HCT116 (cell line): ENCODE data around the gene PPP1R1C. TPM values are rescaled to one million over a fixed set of nuclear protein-coding genes. Genes with fewer than 3 reads are reported as not detected.

Source experiments
- ATAC-seq: fragments of 200-7000 bp; cut with Tn5 transposase; 2 replicates; pipeline ENCODE4 v1.9.1; 2020; ENCODE audit warnings: mild to moderate bottlenecking, moderate library complexity
- BruUV-seq: library from RNA; stranded (reverse); fragments of 400-500 nt; replicated peaks from 2 replicates; lab custom pipeline; 2021; lab: Mats Ljungman, UMichigan
- CTCF ChIA-PET: fragments of 300-600 bp; sonication (Branson Sonifier 250); formaldehyde crosslinking; loops from one replicate; lab custom pipeline; 2021; ENCODE audit warnings: antibody characterized with exemption; lab: Charles Lee
- POLR2A ChIA-PET: fragments of 300-600, 350-600 bp; sonication (Branson Sonifier 250); formaldehyde crosslinking; loops from one replicate; lab custom pipeline; 2021; ENCODE audit warnings: antibody characterized with exemption; lab: Charles Lee
- RAD21 ChIA-PET, 2 experiments: fragments of 300-600 bp; sonication (Branson Sonifier 250); formaldehyde crosslinking; loops; one replicate each; lab custom pipeline; 2023; ENCODE audit warnings: low total read pairs in 2 of 2; ENCODE audit not compliant: uncharacterized antibody in 2 of 2, unreplicated experiment in 2 of 2, low non-redundant PET in 1 of 2; lab: Charles Lee
- DNase-seq: peaks from one replicate; pipeline ENCODE4 v3.0.0-alpha.2; 2010; ENCODE audit warnings: low read depth, low spot score
- H2AFZ ChIP-seq: fragments of 200-600 bp; shearing (Covaris generic), sonication (generic); 2 replicates; pipeline ENCODE4 v1.6.1; 2017; ENCODE audit warnings: low read depth, mixed run types, mixed read lengths, antibody characterized with exemption, low read length; ENCODE audit not compliant: poor library complexity, severe bottlenecking
- H3K27ac ChIP-seq: 2 replicates; pipeline ENCODE4 v1.5.1; 2012; ENCODE audit warnings: low read depth, low read length
- H3K27me3 ChIP-seq: fragments of 200-600 bp; sonication (generic); 2 replicates; pipeline ENCODE4 v1.6.1; 2016; ENCODE audit warnings: mixed run types, low read length, mixed read lengths; ENCODE audit not compliant: insufficient read depth
- H3K36me3 ChIP-seq, 2 experiments: fragments of 200-500 bp in 1 of 2; fragments of 200-600 bp in 1 of 2; sonication (Bioruptor generic) in 1 of 2; sonication (generic) in 1 of 2; 2 replicates each; pipeline versions ENCODE4 v1.5.1 to v1.6.1; 2014 to 2016; ENCODE audit warnings: low read length in 2 of 2, inconsistent platforms in 1 of 2, mixed read lengths in 1 of 2, mixed run types in 1 of 2; ENCODE audit not compliant: insufficient read depth in 2 of 2, control insufficient read depth in 1 of 2
- H3K4me1 ChIP-seq, 2 experiments: fragments of 200-600 bp in 1 of 2; sonication (generic) in 1 of 2; 2 replicates each; pipeline versions ENCODE4 v1.5.1 to v1.6.1; 2012 to 2017; ENCODE audit warnings: low read length in 2 of 2, inconsistent platforms in 1 of 2, mild to moderate bottlenecking in 1 of 2, mixed read lengths in 1 of 2, mixed run types in 1 of 2, moderate library complexity in 1 of 2; ENCODE audit not compliant: insufficient read depth in 2 of 2, control insufficient read depth in 1 of 2
- H3K4me2 ChIP-seq: fragments of 200-600 bp; sonication (generic); 2 replicates; pipeline ENCODE4 v1.6.1; 2017; ENCODE audit warnings: mixed run types, low read length, mixed read lengths
- H3K4me3 ChIP-seq, 2 experiments: fragments of 200-600 bp in 1 of 2; sonication (generic) in 1 of 2; replicated peaks in 1 of 2; 2 replicates each; pipeline ENCODE4 v1.5.1; 2011 to 2016; ENCODE audit warnings: low read length in 2 of 2, control low read depth in 1 of 2, low read depth in 1 of 2, mild to moderate bottlenecking in 1 of 2, mixed read lengths in 1 of 2, mixed run types in 1 of 2
- H3K79me2 ChIP-seq: fragments of 200-600 bp; sonication (generic); 2 replicates; pipeline ENCODE4 v1.6.1; 2017; ENCODE audit warnings: mild to moderate bottlenecking, mixed run types, low read length, moderate library complexity, mixed read lengths; ENCODE audit not compliant: insufficient read depth
- H3K9ac ChIP-seq: fragments of 200-600 bp; sonication (generic); 2 replicates; pipeline ENCODE4 v1.6.1; 2016; ENCODE audit warnings: low read length, mixed read lengths
- H3K9me2 ChIP-seq: fragments of 200-600 bp; sonication (generic), shearing (Covaris generic); 2 replicates; pipeline ENCODE4 v1.6.1; 2017; ENCODE audit warnings: mixed run types, mild to moderate bottlenecking, moderate library complexity; ENCODE audit not compliant: insufficient read depth
- H3K9me3 ChIP-seq, 2 experiments: fragments of 200-500 bp in 1 of 2; fragments of 200-600 bp in 1 of 2; sonication (Bioruptor generic) in 1 of 2; sonication (generic) in 1 of 2; 2 replicates each; pipeline ENCODE4 v1.6.1; 2014 to 2017; ENCODE audit warnings: low read length in 2 of 2, mixed read lengths in 2 of 2, inconsistent platforms in 1 of 2, low read depth in 1 of 2, mild to moderate bottlenecking in 1 of 2, mixed run types in 1 of 2, moderate library complexity in 1 of 2; ENCODE audit not compliant: control insufficient read depth in 1 of 2, insufficient read depth in 1 of 2
- H4K20me1 ChIP-seq: fragments of 200-600 bp; sonication (generic), shearing (Covaris generic); 2 replicates; pipeline ENCODE4 v1.6.1; 2017; ENCODE audit warnings: mixed run types, mild to moderate bottlenecking, moderate library complexity; ENCODE audit not compliant: insufficient read depth
- CBX3 ChIP-seq: IDR thresholded peaks from 2 replicates; pipeline ENCODE4 v1.6.1; 2012; ENCODE audit warnings: low read depth
- EGR1 ChIP-seq: IDR thresholded peaks from 2 replicates; pipeline ENCODE4 v1.6.1; 2012; ENCODE audit warnings: low read depth
- EZH2 ChIP-seq: fragments of 200-600 bp; sonication (generic); IDR thresholded peaks from 2 replicates; pipeline ENCODE4 v1.6.1; 2017; ENCODE audit warnings: antibody characterized with exemption, mixed run types
- EZH2phosphoT487 ChIP-seq: fragments of 200-600 bp; IDR thresholded peaks from 2 replicates; pipeline ENCODE4 v1.6.1; 2018; ENCODE audit warnings: antibody characterized with exemption, borderline replicate concordance
- FOSL1 ChIP-seq: IDR thresholded peaks from 2 replicates; pipeline ENCODE4 v1.6.1; 2012; ENCODE audit warnings: low read depth
- JUND ChIP-seq: IDR thresholded peaks from 2 replicates; pipeline ENCODE4 v1.6.1; 2012
- MAX ChIP-seq: IDR thresholded peaks from 2 replicates; pipeline ENCODE4 v1.6.1; 2012
- POLR2A ChIP-seq: IDR thresholded peaks from 2 replicates; pipeline ENCODE4 v1.7.0; 2011; ENCODE audit warnings: borderline replicate concordance; ENCODE audit not compliant: insufficient read depth, insufficient read length; ENCODE audit errors: extremely low read depth
- POLR2AphosphoS5 ChIP-seq: IDR thresholded peaks from 2 replicates; pipeline ENCODE4 v1.6.1; 2011; ENCODE audit warnings: mild to moderate bottlenecking, low read depth, low read length, moderate library complexity
- RAD21 ChIP-seq: IDR thresholded peaks from 2 replicates; pipeline ENCODE4 v1.6.1; 2012; ENCODE audit warnings: low read depth, mild to moderate bottlenecking
- REST ChIP-seq: IDR thresholded peaks from 2 replicates; pipeline ENCODE4 v1.6.1; 2012; ENCODE audit warnings: low read depth
- SIN3A ChIP-seq: IDR thresholded peaks from 2 replicates; pipeline ENCODE4 v1.6.1; 2012; ENCODE audit warnings: low read depth
- SP1 ChIP-seq: IDR thresholded peaks from 2 replicates; pipeline ENCODE4 v1.6.1; 2012; ENCODE audit warnings: low read depth
- SRF ChIP-seq: IDR thresholded peaks from 2 replicates; pipeline ENCODE4 v1.6.1; 2012; ENCODE audit warnings: low read depth
- TCF7L2 ChIP-seq: IDR thresholded peaks from 2 replicates; pipeline ENCODE4 v1.7.0; 2011; ENCODE audit warnings: borderline replicate concordance, inconsistent platforms; ENCODE audit not compliant: insufficient read depth, insufficient read length; ENCODE audit errors: extremely low read depth
- YY1 ChIP-seq: IDR thresholded peaks from 2 replicates; pipeline ENCODE4 v1.6.1; 2011; ENCODE audit warnings: low read length, low read depth, moderate library complexity, mild to moderate bottlenecking; ENCODE audit not compliant: insufficient replicate concordance; ENCODE audit errors: extremely low read depth
- ZBTB33 ChIP-seq: IDR thresholded peaks from 2 replicates; pipeline ENCODE4 v1.6.1; 2011; ENCODE audit warnings: mild to moderate bottlenecking, low read length, moderate library complexity; ENCODE audit not compliant: insufficient replicate concordance; ENCODE audit errors: extremely low read depth
- intact Hi-C: fragments of 100-400 bp; cut with micrococcal nuclease; formaldehyde crosslinking; loops from 2 replicates; pipeline ENCODE4 v1.10.0; 2022
- total RNA-seq: library from RNA; stranded (reverse); gene quantifications from one replicate; pipeline ENCODE4 v1.2.1, GENCODE V29; 2021; ENCODE audit not compliant: unreplicated experiment

PPP1R1C gene
- total RNA-seq, 1 experiment from 2014 or later: 17.8 TPM

GRCh38 chr2:181998041-181998835 lies 12.6 kb downstream of the PPP1R1C start:
- ChIA-PET CTCF (no interaction called here), RAD21 (no interaction called here), POLR2A (no interaction called here)
- intact Hi-C loops: no loop called here
- Histone ChIP-seq H3K4me3 (no peak overlapping the region), H3K27ac (no peak overlapping the region), H3K4me1 (no peaks in the 10 kb centered on the region), H3K9ac (no peak overlapping the region), H3K9me2 (no peaks in the 10 kb centered on the region), H3K79me2 (no peaks in the 10 kb centered on the region), H2AFZ (no peak overlapping the region), H3K4me2 (no peak overlapping the region), H3K36me3 (no peaks in the 10 kb centered on the region), H3K9me3 (no peaks in the 10 kb centered on the region), H4K20me1 (no peaks in the 10 kb centered on the region), H3K27me3 (no peaks in the 10 kb centered on the region)
- TF ChIP-seq RAD21 (no peak), POLR2AphosphoS5 (no peak), POLR2A (no peak), SIN3A (no peak), ZBTB33 (no peak), EGR1 (no peak), SP1 (no peak), JUND (no peak), EZH2 (no peak), TCF7L2 (no peak), MAX (no peak), SRF (no peak), REST (no peak), CBX3 (no peak), FOSL1 (no peak), EZH2phosphoT487 (no peak), YY1 (no peak)
- DNase-seq (no peak), ATAC-seq (no peak)
- BruUV-seq: no TSS peak
